Measurements from ENCODE around the gene VPS18.

DNA sequence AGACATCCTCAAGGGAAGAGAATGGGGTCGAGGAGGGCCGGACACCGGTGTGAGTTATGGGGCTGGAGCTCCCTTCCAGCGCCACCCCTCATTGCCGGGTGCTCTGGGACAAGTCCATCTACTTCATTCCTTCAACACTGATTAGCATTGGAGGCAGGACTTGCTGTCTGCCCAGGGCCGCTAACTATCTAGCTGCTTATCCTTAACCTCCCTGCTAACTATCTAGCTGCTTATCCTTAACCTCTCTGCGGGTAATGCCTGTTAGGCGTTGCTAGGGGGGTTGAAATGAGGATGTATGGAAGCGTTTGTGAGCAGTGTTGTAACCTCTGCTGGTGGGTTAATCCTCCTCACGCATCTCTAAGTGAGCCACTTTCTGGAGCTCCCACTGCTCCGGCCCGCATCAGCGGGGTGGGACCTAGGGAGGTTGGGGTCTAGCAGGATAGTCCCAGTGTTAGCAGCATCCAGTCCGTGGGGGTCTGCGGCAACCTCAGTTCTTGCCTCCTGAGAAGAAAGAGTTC, 48.1 kb downstream of the VPS18 start:
- TF ChIP-seq, protein P1, sequence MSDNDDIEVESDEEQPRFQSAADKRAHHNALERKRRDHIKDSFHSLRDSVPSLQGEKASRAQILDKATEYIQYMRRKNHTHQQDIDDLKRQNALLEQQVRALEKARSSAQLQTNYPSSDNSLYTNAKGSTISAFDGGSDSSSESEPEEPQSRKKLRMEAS (IDR thresholded peaks at IDR 0.05), result no peak
- TF ChIP-seq, protein P2, sequence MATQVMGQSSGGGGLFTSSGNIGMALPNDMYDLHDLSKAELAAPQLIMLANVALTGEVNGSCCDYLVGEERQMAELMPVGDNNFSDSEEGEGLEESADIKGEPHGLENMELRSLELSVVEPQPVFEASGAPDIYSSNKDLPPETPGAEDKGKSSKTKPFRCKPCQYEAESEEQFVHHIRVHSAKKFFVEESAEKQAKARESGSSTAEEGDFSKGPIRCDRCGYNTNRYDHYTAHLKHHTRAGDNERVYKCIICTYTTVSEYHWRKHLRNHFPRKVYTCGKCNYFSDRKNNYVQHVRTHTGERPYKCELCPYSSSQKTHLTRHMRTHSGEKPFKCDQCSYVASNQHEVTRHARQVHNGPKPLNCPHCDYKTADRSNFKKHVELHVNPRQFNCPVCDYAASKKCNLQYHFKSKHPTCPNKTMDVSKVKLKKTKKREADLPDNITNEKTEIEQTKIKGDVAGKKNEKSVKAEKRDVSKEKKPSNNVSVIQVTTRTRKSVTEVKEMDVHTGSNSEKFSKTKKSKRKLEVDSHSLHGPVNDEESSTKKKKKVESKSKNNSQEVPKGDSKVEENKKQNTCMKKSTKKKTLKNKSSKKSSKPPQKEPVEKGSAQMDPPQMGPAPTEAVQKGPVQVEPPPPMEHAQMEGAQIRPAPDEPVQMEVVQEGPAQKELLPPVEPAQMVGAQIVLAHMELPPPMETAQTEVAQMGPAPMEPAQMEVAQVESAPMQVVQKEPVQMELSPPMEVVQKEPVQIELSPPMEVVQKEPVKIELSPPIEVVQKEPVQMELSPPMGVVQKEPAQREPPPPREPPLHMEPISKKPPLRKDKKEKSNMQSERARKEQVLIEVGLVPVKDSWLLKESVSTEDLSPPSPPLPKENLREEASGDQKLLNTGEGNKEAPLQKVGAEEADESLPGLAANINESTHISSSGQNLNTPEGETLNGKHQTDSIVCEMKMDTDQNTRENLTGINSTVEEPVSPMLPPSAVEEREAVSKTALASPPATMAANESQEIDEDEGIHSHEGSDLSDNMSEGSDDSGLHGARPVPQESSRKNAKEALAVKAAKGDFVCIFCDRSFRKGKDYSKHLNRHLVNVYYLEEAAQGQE (IDR thresholded peaks at IDR 0.05; ENCODE audit: low read depth), result no peak
- TF ChIP-seq ZNF274 (IDR thresholded peaks at IDR 0.05; ENCODE audit: low read depth, low read length) (no peak), SIN3A (IDR thresholded peaks at IDR 0.05; ENCODE audit: low read depth) (no peak)

Measured in HCT116 (cell line).